IMR-90 (cell line): ENCODE results near the gene HTN1.
"Not testable (repeated sequence)": the region's sequence is repeated elsewhere in the genome, so short reads cannot be mapped to it uniquely, and the experiment has no call there.

ENCODE experiments used
- MAZ ChIP-seq: IDR thresholded peaks from 2 replicates; pipeline ENCODE4 v1.6.1; 2012; ENCODE audit warnings: low read depth, mild to moderate bottlenecking, low read length, improper control_type of control experiment, moderate library complexity, borderline replicate concordance
- POLR2A ChIP-seq: IDR thresholded peaks from 2 replicates; pipeline ENCODE4 v1.6.1; 2012; ENCODE audit warnings: mild to moderate bottlenecking, low read depth, low read length
- TF ChIP-seq, protein P1 (sequence below): conservative IDR thresholded peaks from 2 replicates; pipeline ENCODE4 v1.5.1; 2012; ENCODE audit warnings: mild to moderate bottlenecking, low read depth, low read length, improper control_type of control experiment

DNA sequence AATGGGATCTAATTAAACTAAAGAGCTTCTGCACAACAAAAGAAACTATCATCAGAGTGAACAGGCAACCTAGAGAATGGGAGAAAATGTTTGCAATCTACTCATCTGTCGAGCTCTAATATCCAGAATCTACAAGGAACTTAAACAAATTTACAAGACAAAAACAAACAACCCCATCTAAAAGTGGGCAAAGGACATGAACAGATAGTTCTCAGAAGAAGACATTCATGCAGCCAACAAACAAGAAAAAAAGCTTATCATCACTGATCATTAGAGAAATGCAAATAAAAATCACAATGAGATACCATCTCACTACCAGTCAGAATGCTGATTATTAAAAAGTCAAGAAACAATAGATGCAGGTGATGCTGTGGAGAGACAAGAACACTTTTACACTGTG is 6.3 kb downstream of the HTN1 start:
- TF ChIP-seq, protein P1, sequence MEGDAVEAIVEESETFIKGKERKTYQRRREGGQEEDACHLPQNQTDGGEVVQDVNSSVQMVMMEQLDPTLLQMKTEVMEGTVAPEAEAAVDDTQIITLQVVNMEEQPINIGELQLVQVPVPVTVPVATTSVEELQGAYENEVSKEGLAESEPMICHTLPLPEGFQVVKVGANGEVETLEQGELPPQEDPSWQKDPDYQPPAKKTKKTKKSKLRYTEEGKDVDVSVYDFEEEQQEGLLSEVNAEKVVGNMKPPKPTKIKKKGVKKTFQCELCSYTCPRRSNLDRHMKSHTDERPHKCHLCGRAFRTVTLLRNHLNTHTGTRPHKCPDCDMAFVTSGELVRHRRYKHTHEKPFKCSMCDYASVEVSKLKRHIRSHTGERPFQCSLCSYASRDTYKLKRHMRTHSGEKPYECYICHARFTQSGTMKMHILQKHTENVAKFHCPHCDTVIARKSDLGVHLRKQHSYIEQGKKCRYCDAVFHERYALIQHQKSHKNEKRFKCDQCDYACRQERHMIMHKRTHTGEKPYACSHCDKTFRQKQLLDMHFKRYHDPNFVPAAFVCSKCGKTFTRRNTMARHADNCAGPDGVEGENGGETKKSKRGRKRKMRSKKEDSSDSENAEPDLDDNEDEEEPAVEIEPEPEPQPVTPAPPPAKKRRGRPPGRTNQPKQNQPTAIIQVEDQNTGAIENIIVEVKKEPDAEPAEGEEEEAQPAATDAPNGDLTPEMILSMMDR = not testable (repeated sequence)
- TF ChIP-seq MAZ, POLR2A: not testable (repeated sequence)
